ENCODE measurements around the gene ZNF766. TPM values are rescaled to one million over a fixed set of nuclear protein-coding genes. Genes with fewer than 3 reads are reported as not detected.
"Not testable (repeated sequence)": the region's sequence is repeated elsewhere in the genome, so short reads cannot be mapped to it uniquely, and the experiment has no call there.

Gene ZNF766
- total RNA-seq, 2 experiments from 2014 or later, result 39.3 to 43.2 TPM

DNA sequence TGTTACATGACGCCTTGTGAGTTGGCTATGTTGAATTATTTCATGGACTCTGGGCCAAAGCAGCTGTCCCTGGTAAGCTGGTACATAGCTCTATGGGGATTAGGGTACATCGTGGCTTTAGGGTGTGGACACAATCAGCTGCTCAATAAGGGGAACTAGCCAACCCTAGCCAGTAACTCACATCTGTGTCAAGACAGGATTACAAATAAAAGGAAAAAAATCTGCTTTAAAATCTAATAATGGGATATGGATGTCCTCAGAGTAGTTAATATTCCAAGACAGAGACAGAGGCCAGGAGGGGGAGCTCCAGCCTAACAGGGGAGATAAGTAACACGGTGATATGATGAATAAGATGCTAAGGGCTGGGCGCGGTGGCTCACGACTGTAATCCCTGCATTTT is 21.1 kb upstream of the ZNF766 start:
- Mint-ChIP-seq H3K4me1 (ENCODE audit: low read depth) (no peaks in the 10 kb centered on the region), H3K9me3 (peaks cover 3% of the 10 kb centered on the region), H3K36me3 (ENCODE audit: low read depth) (no peaks in the 10 kb centered on the region), H3K27ac (no peak overlapping the region), H3K27me3 (no peaks in the 10 kb centered on the region), H3K4me3 (no peak overlapping the region)
- ChIA-PET CTCF (interaction anchor here (0.9 to 1.2 kb wide), 4 partner anchors 19 to 500 kb away, joined by 3 to 5 read pairs (median 4); partner anchors contain the start of gene PPP2R1A), POLR2A (interaction anchor here (1.2 kb wide), 1 partner anchor 121 kb away, joined by 4 read pairs; the partner anchor contains the start of gene ZNF880)
- no peaks in the 10 kb centered on the region for H3K4me1 ChIP-seq (ENCODE audit: insufficient read depth, low read length)
- intact Hi-C loops (cut with DNase I, micrococcal nuclease), result loop anchor here in 1 of 2 experiments (1.0 to 10.0 kb wide), 2 partner anchors 500 to 1497 kb away; no protein-coding TSS in a partner anchor
- DNase-seq (peak; percentile 39 to 76 (median 58)), ATAC-seq (ENCODE audit: poor library complexity) (peak; percentile 59)
- TF ChIP-seq, protein P1, sequence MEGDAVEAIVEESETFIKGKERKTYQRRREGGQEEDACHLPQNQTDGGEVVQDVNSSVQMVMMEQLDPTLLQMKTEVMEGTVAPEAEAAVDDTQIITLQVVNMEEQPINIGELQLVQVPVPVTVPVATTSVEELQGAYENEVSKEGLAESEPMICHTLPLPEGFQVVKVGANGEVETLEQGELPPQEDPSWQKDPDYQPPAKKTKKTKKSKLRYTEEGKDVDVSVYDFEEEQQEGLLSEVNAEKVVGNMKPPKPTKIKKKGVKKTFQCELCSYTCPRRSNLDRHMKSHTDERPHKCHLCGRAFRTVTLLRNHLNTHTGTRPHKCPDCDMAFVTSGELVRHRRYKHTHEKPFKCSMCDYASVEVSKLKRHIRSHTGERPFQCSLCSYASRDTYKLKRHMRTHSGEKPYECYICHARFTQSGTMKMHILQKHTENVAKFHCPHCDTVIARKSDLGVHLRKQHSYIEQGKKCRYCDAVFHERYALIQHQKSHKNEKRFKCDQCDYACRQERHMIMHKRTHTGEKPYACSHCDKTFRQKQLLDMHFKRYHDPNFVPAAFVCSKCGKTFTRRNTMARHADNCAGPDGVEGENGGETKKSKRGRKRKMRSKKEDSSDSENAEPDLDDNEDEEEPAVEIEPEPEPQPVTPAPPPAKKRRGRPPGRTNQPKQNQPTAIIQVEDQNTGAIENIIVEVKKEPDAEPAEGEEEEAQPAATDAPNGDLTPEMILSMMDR (IDR thresholded peaks at IDR 0.05), result peak; percentile 52
- H3K9me3 ChIP-seq (ENCODE audit: control insufficient read depth in 1 of 2, insufficient read depth in 1 of 2, low read length in 2 of 2), result peaks cover 0 to 3% of the 10 kb centered on the region in 2 experiments
- H3K4me3 ChIP-seq (ENCODE audit: low read length), result no peak overlapping the region
- H3K27ac ChIP-seq (ENCODE audit: low read depth in 1 of 2, low read length in 2 of 2), result no peak overlapping the region
- no peaks in the 10 kb centered on the region for H3K27me3 ChIP-seq (ENCODE audit: control insufficient read depth in 1 of 2, insufficient read depth in 2 of 2, low read length in 2 of 2)
- H3K36me3 ChIP-seq (ENCODE audit: insufficient read depth, low read length), result no peaks in the 10 kb centered on the region

DNA sequence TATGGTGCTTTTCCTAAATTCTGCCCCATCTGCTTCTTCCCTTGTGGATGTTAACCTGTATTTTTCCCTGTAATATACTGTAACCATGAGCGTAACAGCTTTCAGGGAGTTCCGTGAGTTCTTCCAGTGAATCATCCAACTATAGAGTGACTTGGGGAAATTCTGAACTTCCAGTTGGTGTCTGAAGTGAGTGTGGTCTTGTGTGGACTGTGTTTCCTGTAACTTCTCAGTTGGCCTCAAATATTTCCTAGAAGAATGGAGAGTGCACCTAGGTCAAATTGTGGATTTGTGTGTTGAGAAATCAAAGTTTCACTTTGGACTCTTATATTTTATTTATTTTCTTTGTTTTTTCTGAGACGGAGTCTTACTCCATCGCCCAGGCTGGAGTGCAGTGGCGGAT is 11.0 kb upstream of the ZNF766 start:
- DNase-seq (no peak), ATAC-seq (ENCODE audit: poor library complexity) (no peak)
- Histone ChIP-seq H3K27me3 (ENCODE audit: control insufficient read depth in 1 of 2, insufficient read depth in 2 of 2, low read length in 2 of 2) (no peaks in the 10 kb centered on the region), H3K4me3 (ENCODE audit: low read length) (no peak overlapping the region), H3K9me3 (ENCODE audit: control insufficient read depth in 1 of 2, insufficient read depth in 1 of 2, low read length in 2 of 2) (peaks cover 0 to 2% of the 10 kb centered on the region in 2 experiments), H3K36me3 (ENCODE audit: insufficient read depth, low read length) (no peaks in the 10 kb centered on the region), H3K27ac (ENCODE audit: low read depth in 1 of 2, low read length in 2 of 2) (no peak overlapping the region), H3K4me1 (ENCODE audit: insufficient read depth, low read length) (no peaks in the 10 kb centered on the region)
- intact Hi-C loops (cut with DNase I, micrococcal nuclease), result no loop called here
- ChIA-PET POLR2A (no interaction called here), CTCF (no interaction called here)
- H3K9me3 Mint-ChIP-seq, result peaks cover 2% of the 10 kb centered on the region
- no peak overlapping the region for H3K27ac Mint-ChIP-seq
- H3K4me1 Mint-ChIP-seq (ENCODE audit: low read depth), result no peaks in the 10 kb centered on the region
- TF ChIP-seq, protein P1 (IDR thresholded peaks at IDR 0.05), result no peak
- no peaks in the 10 kb centered on the region for H3K36me3 Mint-ChIP-seq (ENCODE audit: low read depth)
- H3K27me3 Mint-ChIP-seq, result no peaks in the 10 kb centered on the region
- no peak overlapping the region for H3K4me3 Mint-ChIP-seq

DNA sequence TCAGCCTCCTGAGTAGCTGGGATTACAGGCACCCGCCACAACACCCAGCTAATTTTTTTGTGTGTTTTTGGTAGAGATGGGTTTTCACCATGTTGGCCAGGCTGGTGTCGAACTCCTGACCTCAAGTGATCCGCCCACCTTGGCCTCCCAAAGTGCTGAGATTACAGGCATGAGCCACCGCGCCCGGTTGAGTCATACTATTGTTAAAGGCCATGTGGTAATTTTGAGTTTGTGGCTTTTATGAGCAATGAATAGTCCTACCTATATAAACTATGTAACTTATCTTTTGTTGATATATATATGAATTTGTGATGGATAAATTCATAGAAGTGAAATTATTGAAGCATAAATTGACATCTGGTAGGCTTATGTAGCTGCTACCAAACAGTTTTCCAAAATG is 3.8 kb upstream of the ZNF766 start:
- CTCF ChIA-PET; H3K27me3 ChIP-seq (ENCODE audit: control insufficient read depth in 1 of 2, insufficient read depth in 2 of 2, low read length in 2 of 2); H3K4me3 Mint-ChIP-seq; H3K9me3 ChIP-seq (ENCODE audit: control insufficient read depth in 1 of 2, insufficient read depth in 1 of 2, low read length in 2 of 2); H3K27me3 Mint-ChIP-seq; H3K9me3 Mint-ChIP-seq; DNase-seq; POLR2A ChIA-PET; H3K4me3 ChIP-seq (ENCODE audit: low read length); H3K36me3 ChIP-seq (ENCODE audit: insufficient read depth, low read length); H3K27ac Mint-ChIP-seq; H3K27ac ChIP-seq (ENCODE audit: low read depth in 1 of 2, low read length in 2 of 2); ATAC-seq (ENCODE audit: poor library complexity): not testable (repeated sequence)
- intact Hi-C loops (cut with DNase I, micrococcal nuclease), result loop anchor here (5.0 to 10.0 kb wide), 2 partner anchors 73 to 269 kb away; partner anchors contain the start of gene PPP2R1A (in 1 of the 2)
- Mint-ChIP-seq H3K4me1 (ENCODE audit: low read depth) (peaks cover 13% of the 10 kb centered on the region), H3K36me3 (ENCODE audit: low read depth) (peaks cover 15% of the 10 kb centered on the region)
- H3K4me1 ChIP-seq (ENCODE audit: insufficient read depth, low read length), result peaks cover 11% of the 10 kb centered on the region

Data from CD4-positive, alpha-beta T cell (primary cell).